Upper lobe of left lung (tissue), 4 donors: ENCODE data around the gene MN1.

Source experiments
- POLR2A ChIP-seq, 4 donors: fragments of 450-650 bp; IDR thresholded peaks; one replicate each; pipeline ENCODE4 v1.5.1; 2016 to 2017; ENCODE audit warnings: antibody characterized with exemption in 4 of 4, mild to moderate bottlenecking in 2 of 4
- POLR2AphosphoS5 ChIP-seq, 2 donors: sonication (generic); formaldehyde crosslinking; IDR thresholded peaks; one replicate each; pipeline ENCODE4 v1.5.1; 2017; ENCODE audit warnings: antibody characterized with exemption in 2 of 2
- TF ChIP-seq, protein P1 (sequence below), 6 experiments: fragments of 450-650 bp in 4 of 6; fragments of 200-600 bp in 2 of 6; sonication (generic) in 2 of 6; IDR thresholded peaks; one replicate each; pipeline ENCODE4 v1.5.1; 2016 to 2019; ENCODE audit warnings: antibody characterized with exemption in 6 of 6

DNA sequence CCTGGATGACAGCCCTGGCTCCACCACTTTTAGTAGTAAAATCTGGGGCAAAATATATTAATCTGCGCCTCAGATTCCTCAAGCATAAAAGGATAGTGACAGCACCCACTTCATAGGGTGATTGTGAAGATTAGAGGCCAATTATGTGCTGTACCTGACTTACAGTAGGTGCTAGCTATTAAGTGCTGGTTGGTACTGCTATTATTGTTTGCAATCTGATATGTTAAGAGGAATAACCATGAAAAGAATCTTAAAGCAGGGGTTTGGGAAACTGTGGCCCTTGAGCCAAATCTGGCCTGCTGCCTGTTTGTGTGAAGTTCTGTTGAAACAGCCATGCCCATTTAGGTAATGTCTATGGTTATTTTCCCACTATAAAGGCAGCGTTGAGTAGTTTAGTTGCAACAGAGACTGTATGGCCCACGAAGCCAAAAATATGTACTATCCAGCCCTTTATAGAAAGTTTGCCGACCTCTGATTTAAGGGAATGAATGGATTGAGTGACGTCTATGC is 44.7 kb upstream of the MN1 start:
- TF ChIP-seq POLR2AphosphoS5 (IDR thresholded peaks at IDR 0.05): no peak
- TF ChIP-seq, protein P1, sequence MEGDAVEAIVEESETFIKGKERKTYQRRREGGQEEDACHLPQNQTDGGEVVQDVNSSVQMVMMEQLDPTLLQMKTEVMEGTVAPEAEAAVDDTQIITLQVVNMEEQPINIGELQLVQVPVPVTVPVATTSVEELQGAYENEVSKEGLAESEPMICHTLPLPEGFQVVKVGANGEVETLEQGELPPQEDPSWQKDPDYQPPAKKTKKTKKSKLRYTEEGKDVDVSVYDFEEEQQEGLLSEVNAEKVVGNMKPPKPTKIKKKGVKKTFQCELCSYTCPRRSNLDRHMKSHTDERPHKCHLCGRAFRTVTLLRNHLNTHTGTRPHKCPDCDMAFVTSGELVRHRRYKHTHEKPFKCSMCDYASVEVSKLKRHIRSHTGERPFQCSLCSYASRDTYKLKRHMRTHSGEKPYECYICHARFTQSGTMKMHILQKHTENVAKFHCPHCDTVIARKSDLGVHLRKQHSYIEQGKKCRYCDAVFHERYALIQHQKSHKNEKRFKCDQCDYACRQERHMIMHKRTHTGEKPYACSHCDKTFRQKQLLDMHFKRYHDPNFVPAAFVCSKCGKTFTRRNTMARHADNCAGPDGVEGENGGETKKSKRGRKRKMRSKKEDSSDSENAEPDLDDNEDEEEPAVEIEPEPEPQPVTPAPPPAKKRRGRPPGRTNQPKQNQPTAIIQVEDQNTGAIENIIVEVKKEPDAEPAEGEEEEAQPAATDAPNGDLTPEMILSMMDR (IDR thresholded peaks at IDR 0.05): no peak
- no peak for TF ChIP-seq POLR2A (IDR thresholded peaks at IDR 0.05)
